A549 (cell line): Measurements from ENCODE around the gene RPTOR. TPM values are rescaled to one million over a fixed set of nuclear protein-coding genes. Genes with fewer than 3 reads are reported as not detected.

Experiments used
- ATAC-seq, 2 experiments: fragments of 200-7000 bp in 1 of 2; fragments of >200 bp in 1 of 2; cut with Nextera tagmentation in 1 of 2; cut with Tn5 transposase in 1 of 2; 3 replicates each; pipeline versions ENCODE4 v1.8.0 to v1.9.1; 2018 to 2020; ENCODE audit warnings: mild to moderate bottlenecking in 1 of 2, moderate library complexity in 1 of 2
- CTCF ChIA-PET: fragments of 300-600 bp; sonication (Branson Sonifier 250); formaldehyde crosslinking; extraction: SDS; loops from one replicate; lab custom pipeline; 2021; ENCODE audit warnings: antibody characterized with exemption, inconsistent platforms; lab: Yijun Ruan, JAX
- POLR2A ChIA-PET: fragments of 350-600 bp; formaldehyde crosslinking; extraction: SDS; loops from one replicate; lab custom pipeline; 2021; ENCODE audit warnings: antibody characterized with exemption, inconsistent platforms; lab: Yijun Ruan, JAX
- DNase-seq, 2 experiments: peaks; one replicate each; pipeline versions ENCODE4 v3.0.0 to v3.0.0-alpha.2; 2011 to 2016; ENCODE audit warnings: low read depth in 1 of 2, low spot score in 1 of 2
- FAIRE-seq: peaks from 2 replicates; lab custom pipeline; 2011; peaks lifted over from hg19 to GRCh38; lab: Jason Lieb, UNC
- H3K27ac ChIP-seq, 2 experiments: fragments of >200 bp; sonication (Bioruptor Twin); formaldehyde crosslinking; 3 replicates each; pipeline ENCODE4 v1.5.1; 2016 to 2017
- H3K4me1 ChIP-seq: fragments of >200 bp; sonication (Bioruptor Twin); formaldehyde crosslinking; 3 replicates; pipeline ENCODE4 v1.6.1; 2016
- H3K4me2 ChIP-seq: fragments of >200 bp; sonication (Bioruptor Twin); formaldehyde crosslinking; 3 replicates; pipeline ENCODE4 v1.6.1; 2016
- H3K4me3 ChIP-seq: fragments of >200 bp; sonication (Bioruptor Twin); formaldehyde crosslinking; 3 replicates; pipeline ENCODE4 v1.5.1; 2016
- H3K9me3 ChIP-seq: fragments of >200 bp; sonication (Bioruptor Twin); formaldehyde crosslinking; 3 replicates; pipeline ENCODE4 v1.6.1; 2016
- BHLHE40 ChIP-seq: IDR thresholded peaks from 2 replicates; pipeline ENCODE4 v1.6.1; 2012; ENCODE audit warnings: low read depth, low read length, inconsistent platforms
- CEBPB ChIP-seq, 2 experiments: fragments of >200 bp in 1 of 2; sonication (Bioruptor Twin) in 1 of 2; formaldehyde crosslinking in 1 of 2; IDR thresholded peaks; 2 replicates each; pipeline ENCODE4 v1.6.1; 2012 to 2016
- CHD4 ChIP-seq: fragments of 200-600 bp; sonication (generic); IDR thresholded peaks from 2 replicates; pipeline ENCODE4 v1.6.1; 2016; ENCODE audit warnings: antibody characterized with exemption, mild to moderate bottlenecking, borderline replicate concordance
- EHMT2 ChIP-seq: fragments of 200-600 bp; sonication (generic); IDR thresholded peaks from 2 replicates; pipeline ENCODE4 v1.6.1; 2016; ENCODE audit warnings: antibody characterized with exemption, low read depth, mild to moderate bottlenecking, moderate library complexity
- EP300 ChIP-seq, 2 experiments: fragments of >200 bp; sonication (Bioruptor Twin); formaldehyde crosslinking; IDR thresholded peaks; 2 replicates in 1 of 2; 3 replicates in 1 of 2; pipeline ENCODE4 v1.6.1; 2016 to 2017
- FOSL2 ChIP-seq, 2 experiments: fragments of 450-650 bp in 1 of 2; fragments of >200 bp in 1 of 2; sonication (Bioruptor Twin) in 1 of 2; formaldehyde crosslinking; IDR thresholded peaks; 2 replicates each; pipeline versions ENCODE4 v1.5.0 to v1.6.1; 2016 to 2020; ENCODE audit warnings: mild to moderate bottlenecking in 1 of 2, moderate library complexity in 1 of 2
- HDAC2 ChIP-seq: fragments of 200-600 bp; sonication (generic); IDR thresholded peaks from 2 replicates; pipeline ENCODE4 v1.6.1; 2016
- HOXA7 ChIP-seq: fragments of 250-450 bp; sonication (Bioruptor Pico); IDR thresholded peaks from 2 replicates; pipeline ENCODE4 v1.5.0; 2020; ENCODE audit warnings: mild to moderate bottlenecking, moderate library complexity
- KDM1A ChIP-seq: fragments of 200-600 bp; sonication (generic); IDR thresholded peaks from 2 replicates; pipeline ENCODE4 v1.6.1; 2016; ENCODE audit warnings: low read depth, mild to moderate bottlenecking
- KDM5A ChIP-seq: fragments of 200-600 bp; sonication (generic); IDR thresholded peaks from 2 replicates; pipeline ENCODE4 v1.6.1; 2016; ENCODE audit warnings: antibody characterized with exemption, mild to moderate bottlenecking
- RAD21 ChIP-seq, 2 experiments: fragments of >200 bp in 1 of 2; sonication (Bioruptor Twin) in 1 of 2; formaldehyde crosslinking in 1 of 2; IDR thresholded peaks in 1 of 2; conservative IDR thresholded peaks in 1 of 2; 2 replicates in 1 of 2; 3 replicates in 1 of 2; pipeline ENCODE4 v1.6.1; 2012 to 2018; ENCODE audit warnings: inconsistent platforms in 1 of 2
- RCOR1 ChIP-seq: fragments of 150-350 bp; IDR thresholded peaks from 2 replicates; pipeline ENCODE4 v1.6.1; 2014; ENCODE audit warnings: antibody characterized with exemption, low read length, low read depth
- RFX5 ChIP-seq: fragments of 450-650 bp; IDR thresholded peaks from 2 replicates; pipeline ENCODE4 v1.7.1; 2014; ENCODE audit warnings: antibody characterized with exemption, mild to moderate bottlenecking, moderate library complexity
- TP53 ChIP-seq: fragments of 250-450 bp; sonication (Bioruptor Pico); IDR thresholded peaks from 2 replicates; pipeline ENCODE4 v1.5.0; 2021; ENCODE audit warnings: mild to moderate bottlenecking, moderate library complexity
- ZC3H11A ChIP-seq: fragments of 450-650 bp; IDR thresholded peaks from 2 replicates; pipeline ENCODE4 v1.6.1; 2014; ENCODE audit warnings: antibody characterized with exemption, mild to moderate bottlenecking
- WGBS: methylation state at CpG from one replicate; pipeline ENCODE4 v1.1.6; 2017; ENCODE audit errors: missing lambda C conversion rate; 5-methylcytosine and 5-hydroxymethylcytosine counted together
- polyA plus RNA-seq, 4 experiments: library from polyadenylated mRNA; depleted of rRNA in 3 of 4; stranded (reverse); fragments of >200 nt; fragmentation: RNase III in 1 of 4; extraction: RNeasy Plus Mini Kit Qiagen cat#74134 plus additional on column Dnase treatment in 1 of 4; gene quantifications; 2 replicates in 3 of 4; 3 replicates in 1 of 4; pipeline ENCODE4 v1.2.3, GENCODE V29; 2011 to 2017
- TF ChIP-seq, protein P1 (sequence below): fragments of 150-350 bp; IDR thresholded peaks from 2 replicates; pipeline ENCODE4 v1.6.1; 2014; ENCODE audit warnings: low read depth, mild to moderate bottlenecking, low read length
- TF ChIP-seq, protein P2 (sequence below): IDR thresholded peaks from 2 replicates; pipeline ENCODE4 v1.6.1; 2012; ENCODE audit warnings: low read depth, borderline replicate concordance

The RPTOR gene
- polyA plus RNA-seq, 2 of the 4 experiments (the other 2 are of a cell fraction) = 10.8 to 27.1 TPM

DNA sequence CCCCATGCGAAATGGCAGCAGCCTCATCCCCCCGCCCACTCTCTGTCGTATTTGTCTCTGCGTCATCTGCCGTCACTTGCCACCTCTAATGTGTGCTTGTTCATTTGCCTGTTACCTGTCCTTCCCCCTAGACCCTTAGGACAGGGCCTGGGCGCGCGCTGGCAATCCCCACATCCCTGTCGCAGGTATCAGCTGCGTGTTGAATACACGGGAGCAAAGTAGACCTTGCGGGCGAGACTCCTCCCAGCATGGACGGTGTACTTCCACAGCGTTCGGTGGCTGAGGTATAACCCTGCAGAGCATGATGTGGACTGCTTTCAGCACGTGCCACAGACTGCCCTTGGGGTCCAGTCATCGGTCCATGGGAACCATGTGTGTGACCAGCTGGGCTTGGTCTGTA, 276.9 kb downstream of the RPTOR start:
- no peak for FAIRE-seq
- ATAC-seq = no peak

DNA sequence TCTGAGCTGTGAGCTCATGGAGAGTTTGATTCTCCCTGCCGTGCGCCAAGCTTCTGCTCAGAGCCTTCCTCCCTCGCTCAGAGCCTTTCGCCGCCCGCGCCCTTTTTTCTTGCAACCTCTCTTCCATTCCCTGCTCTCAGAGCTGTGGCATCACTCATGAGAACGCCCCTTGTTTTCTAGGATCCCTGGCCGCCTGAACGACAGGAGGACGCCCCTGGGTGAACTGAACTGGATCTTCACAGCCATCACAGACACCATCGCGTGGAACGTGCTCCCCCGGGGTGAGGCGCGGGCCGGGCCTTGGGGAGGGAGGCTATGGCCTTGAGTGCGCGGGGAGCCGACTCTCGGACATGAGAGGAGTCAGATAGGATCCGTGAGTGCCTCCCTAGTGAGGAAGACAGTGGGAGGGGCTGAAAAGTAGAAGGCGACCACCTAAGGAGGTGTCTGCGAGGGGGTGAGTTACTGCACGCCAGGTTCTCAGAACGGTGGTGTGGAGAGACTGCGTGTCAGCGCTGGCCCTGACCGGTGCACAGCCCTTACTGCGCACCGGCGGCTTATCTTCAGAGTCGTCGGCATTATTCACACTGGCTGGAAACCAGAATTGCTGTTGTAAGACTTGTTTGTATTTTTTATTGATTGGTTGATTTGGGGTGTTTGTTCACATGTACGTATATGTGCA, 277.5 kb downstream of the RPTOR start:
- ChIA-PET CTCF (interaction anchor here (1.1 to 1.6 kb wide), 3 partner anchors 10 to 172 kb away, joined by 3 to 5 read pairs (median 3); no protein-coding TSS in a partner anchor), POLR2A (no interaction called here)
- ATAC-seq (no peak), DNase-seq (no peak), FAIRE-seq (no peak)
- Histone ChIP-seq H3K4me3 (no peak overlapping the region), H3K27ac (no peak overlapping the region), H3K4me1 (peaks cover 15% of the 10 kb centered on the region), H3K4me2 (no peak overlapping the region), H3K9me3 (no peaks in the 10 kb centered on the region)
- whole genome bisulfite sequencing = 96% methylated on average over 36 of the region's 36 CpGs
- no peak for TF ChIP-seq ZC3H11A
- no peak for TF ChIP-seq BHLHE40
- TF ChIP-seq KDM1A = no peak
- no peak for TF ChIP-seq HOXA7

More for the DNA sequence above, 276.9 kb downstream of the RPTOR start:
- Histone ChIP-seq H3K9me3 (no peaks in the 10 kb centered on the region), H3K27ac (no peak overlapping the region), H3K4me3 (no peak overlapping the region), H3K4me1 (peaks cover 9% of the 10 kb centered on the region), H3K4me2 (no peak overlapping the region)
- no peak for DNase-seq
- ChIA-PET POLR2A (no interaction called here), CTCF (interaction anchor here (1.1 to 1.6 kb wide), 3 partner anchors 9 to 171 kb away, joined by 3 to 5 read pairs (median 3); no protein-coding TSS in a partner anchor)
- 95% methylated on average over 18 of the region's 18 CpGs for WGBS
- TF ChIP-seq TP53 (CRISPR knock-in tag) = no peak
- TF ChIP-seq, protein P1, sequence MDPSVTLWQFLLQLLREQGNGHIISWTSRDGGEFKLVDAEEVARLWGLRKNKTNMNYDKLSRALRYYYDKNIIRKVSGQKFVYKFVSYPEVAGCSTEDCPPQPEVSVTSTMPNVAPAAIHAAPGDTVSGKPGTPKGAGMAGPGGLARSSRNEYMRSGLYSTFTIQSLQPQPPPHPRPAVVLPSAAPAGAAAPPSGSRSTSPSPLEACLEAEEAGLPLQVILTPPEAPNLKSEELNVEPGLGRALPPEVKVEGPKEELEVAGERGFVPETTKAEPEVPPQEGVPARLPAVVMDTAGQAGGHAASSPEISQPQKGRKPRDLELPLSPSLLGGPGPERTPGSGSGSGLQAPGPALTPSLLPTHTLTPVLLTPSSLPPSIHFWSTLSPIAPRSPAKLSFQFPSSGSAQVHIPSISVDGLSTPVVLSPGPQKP = no peak
- TF ChIP-seq KDM5A = no peak
- no peak for TF ChIP-seq HDAC2

DNA sequence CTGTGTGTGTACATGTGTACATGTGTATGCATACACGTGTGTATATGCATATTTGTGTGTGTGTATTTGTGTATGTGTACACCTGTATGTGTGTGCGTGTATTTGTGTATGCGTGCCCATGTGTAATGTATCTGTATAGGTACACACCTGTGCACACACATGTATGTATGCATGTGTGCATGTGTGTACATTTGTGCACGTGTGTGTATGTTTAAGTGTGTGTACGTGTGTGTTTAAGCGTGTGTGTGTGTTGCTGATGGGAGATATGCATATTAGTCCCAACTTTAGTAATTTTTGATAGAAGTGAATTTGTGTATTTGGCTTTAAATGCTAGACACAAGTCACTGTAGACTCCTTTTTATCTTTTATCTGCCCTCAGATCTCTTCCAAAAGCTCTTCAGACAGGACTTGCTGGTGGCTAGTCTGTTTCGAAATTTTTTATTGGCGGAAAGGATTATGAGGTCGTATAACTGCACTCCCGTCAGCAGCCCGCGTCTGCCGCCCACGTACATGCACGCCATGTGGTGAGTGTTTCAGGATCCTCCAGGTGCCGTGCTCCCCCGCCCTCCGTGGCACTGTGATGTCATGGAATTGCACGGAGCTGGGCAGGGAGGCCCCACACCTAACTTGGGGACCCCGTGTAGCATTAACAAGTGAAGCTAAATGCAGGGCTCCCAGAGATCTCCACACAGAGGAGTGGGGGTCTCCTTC, 278.2 kb downstream of the RPTOR start:
- Histone ChIP-seq H3K4me1 (peaks cover 19% of the 10 kb centered on the region), H3K9me3 (no peaks in the 10 kb centered on the region), H3K4me3 (no peak overlapping the region), H3K4me2 (no peak overlapping the region), H3K27ac (no peak overlapping the region)
- DNase-seq = no peak
- ChIA-PET POLR2A (no interaction called here), CTCF (no interaction called here)
- no peak for FAIRE-seq
- ATAC-seq = no peak
- TF ChIP-seq CHD4 (no peak), RFX5 (no peak), RAD21 (conservative IDR thresholded peaks at IDR 0.05 in 1 of 2, IDR thresholded peaks at IDR 0.05 in 1 of 2) (no peak), RCOR1 (no peak), KDM1A (no peak), CEBPB (IDR thresholded peaks at IDR 0.05) (no peak), EHMT2 (no peak), FOSL2 (IDR thresholded peaks at IDR 0.05) (no peak), FOSL2 (CRISPR knock-in tag; IDR thresholded peaks at IDR 0.05) (no peak), BHLHE40 (no peak), EP300 (IDR thresholded peaks at IDR 0.05) (no peak)
- TF ChIP-seq, protein P2, sequence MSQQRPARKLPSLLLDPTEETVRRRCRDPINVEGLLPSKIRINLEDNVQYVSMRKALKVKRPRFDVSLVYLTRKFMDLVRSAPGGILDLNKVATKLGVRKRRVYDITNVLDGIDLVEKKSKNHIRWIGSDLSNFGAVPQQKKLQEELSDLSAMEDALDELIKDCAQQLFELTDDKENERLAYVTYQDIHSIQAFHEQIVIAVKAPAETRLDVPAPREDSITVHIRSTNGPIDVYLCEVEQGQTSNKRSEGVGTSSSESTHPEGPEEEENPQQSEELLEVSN = no peak
- WGBS = 85% methylated on average over 20 of the region's 20 CpGs
